GM12892 (cell line): Measurements from ENCODE around the gene AKR1C2.
"Not testable (repeated sequence)": the region's sequence is repeated elsewhere in the genome, so short reads cannot be mapped to it uniquely, and the experiment has no call there.

Experiments used
- POLR2A ChIP-seq: IDR thresholded peaks from 2 replicates; pipeline ENCODE4 v1.6.1; 2011; ENCODE audit warnings: low read depth, low read length, control low read depth
- POLR2AphosphoS5 ChIP-seq: IDR thresholded peaks from 2 replicates; pipeline ENCODE4 v1.6.1; 2011; ENCODE audit warnings: low read depth, low read length, control low read depth
- TAF1 ChIP-seq: IDR thresholded peaks from 2 replicates; pipeline ENCODE4 v1.6.1; 2011; ENCODE audit warnings: low read depth, mild to moderate bottlenecking, control low read depth, low read length, borderline replicate concordance

GRCh38 chr10:4962308-4962707, 41.3 kb downstream of the AKR1C2 start:
- TF ChIP-seq POLR2AphosphoS5, POLR2A, TAF1: not testable (repeated sequence)
